ENCODE measurements around the gene TESPA1. TPM values are rescaled to one million over a fixed set of nuclear protein-coding genes. Genes with fewer than 3 reads are reported as not detected.
A peak's percentile ranks its signal among the peaks of the same experiment; 100 is the strongest.

TESPA1 gene
- not detected in 2 replicates for total RNA-seq (ENCODE audit: low replicate concordance)
- long read RNA-seq: 0 reads

- H3K4me1 Mint-ChIP-seq (ENCODE audit: unreplicated experiment): no peaks in the 10 kb centered on the region
- no peak within 1 kb of the TSS for H3K4me3 Mint-ChIP-seq
- H3K27ac Mint-ChIP-seq: no peak within 1 kb of the TSS
- H3K9me3 Mint-ChIP-seq: no peaks in the 10 kb centered on the region
- no peak for TF ChIP-seq CTCF (conservative IDR thresholded peaks at IDR 0.05)
- no peaks in the 10 kb centered on the region for H3K36me3 Mint-ChIP-seq
- no peak for DNase-seq (ENCODE audit: extremely low spot score, unreplicated experiment)
- peaks cover 33% of the 10 kb centered on the region for H3K27me3 Mint-ChIP-seq
Measured at GRCh38 chr12:54984658-54985376, at the start of gene TESPA1. TSS of gene TESPA1 (minus strand) at chr12:54984762. CDS start at chr12:54974562, 10,200 bp downstream.

GRCh38 chr12:55034218-55034617 is 49.7 kb upstream of the TESPA1 start:
- Mint-ChIP-seq H3K9me3 (no peaks in the 10 kb centered on the region), H3K36me3 (no peaks in the 10 kb centered on the region), H3K27ac (no peak overlapping the region), H3K4me3 (no peak overlapping the region), H3K4me1 (ENCODE audit: unreplicated experiment) (no peaks in the 10 kb centered on the region), H3K27me3 (peaks cover 20% of the 10 kb centered on the region)
- TF ChIP-seq CTCF (conservative IDR thresholded peaks at IDR 0.05): no peak
- no peak for DNase-seq (ENCODE audit: extremely low spot score, unreplicated experiment)

- Mint-ChIP-seq H3K27me3 (peaks cover 42% of the 10 kb centered on the region), H3K9me3 (no peaks in the 10 kb centered on the region), H3K4me3 (no peak overlapping the region), H3K27ac (no peak overlapping the region), H3K36me3 (no peaks in the 10 kb centered on the region), H3K4me1 (ENCODE audit: unreplicated experiment) (no peaks in the 10 kb centered on the region)
- DNase-seq (ENCODE audit: extremely low spot score, unreplicated experiment): no peak
- no peak for TF ChIP-seq CTCF (conservative IDR thresholded peaks at IDR 0.05)
Measured at GRCh38 chr12:55025508-55025907, 40.9 kb upstream of the TESPA1 start.

- Mint-ChIP-seq H3K27me3 (peaks cover 46% of the 10 kb centered on the region), H3K4me3 (no peak overlapping the region), H3K4me1 (ENCODE audit: unreplicated experiment) (peaks cover 2% of the 10 kb centered on the region), H3K27ac (no peak overlapping the region), H3K9me3 (no peaks in the 10 kb centered on the region), H3K36me3 (no peaks in the 10 kb centered on the region)
- TF ChIP-seq CTCF (conservative IDR thresholded peaks at IDR 0.05): no peak
- no peak for DNase-seq (ENCODE audit: extremely low spot score, unreplicated experiment)
Measured at GRCh38 chr12:55024575-55024974, 40.0 kb upstream of the TESPA1 start.

- Mint-ChIP-seq H3K4me1 (ENCODE audit: unreplicated experiment) (peaks cover 3% of the 10 kb centered on the region), H3K27ac (no peak within 1 kb of the TSS), H3K4me3 (peak within 1 kb of the TSS; percentile 63), H3K9me3 (no peaks in the 10 kb centered on the region), H3K27me3 (peaks cover 40% of the 10 kb centered on the region), H3K36me3 (no peaks in the 10 kb centered on the region)
- peak; percentile 72 for DNase-seq (ENCODE audit: extremely low spot score, unreplicated experiment)
- TF ChIP-seq CTCF (conservative IDR thresholded peaks at IDR 0.05): no peak
Measured at GRCh38 chr12:55019784-55020183, 35.2 kb upstream of the TESPA1 start, which contains the start of gene NEUROD4. TSS of gene NEUROD4 (plus strand) at chr12:55019974. CDS start at chr12:55026440, 6,466 bp downstream.

All from type B pancreatic cell (in vitro differentiated cells).